Mesenchymal stem cell (in vitro differentiated cells and primary cell): ENCODE results near the gene AHDC1.
A peak's percentile ranks its signal among the peaks of the same experiment; 100 is the strongest.

Source experiments
- DNase-seq: peaks from one replicate; pipeline ENCODE4 v3.0.0-alpha.2; 2013
- H2AFZ ChIP-seq: one replicate; pipeline ENCODE4 v1.6.1; 2013; ENCODE audit warnings: low read depth, mild to moderate bottlenecking, control low read depth, inconsistent platforms, low read length, moderate library complexity
- H2AK5ac ChIP-seq: 2 replicates; pipeline ENCODE4 v1.6.1; 2013; ENCODE audit warnings: low read length, moderate library complexity, mild to moderate bottlenecking, inconsistent platforms; ENCODE audit not compliant: severe bottlenecking
- H2BK120ac ChIP-seq: one replicate; pipeline ENCODE4 v1.6.1; 2013; ENCODE audit warnings: low read depth, mild to moderate bottlenecking, inconsistent platforms, low read length, moderate library complexity
- H2BK12ac ChIP-seq, 2 experiments: one replicate each; pipeline ENCODE4 v1.6.1; 2013; ENCODE audit warnings: inconsistent platforms in 2 of 2, low read length in 2 of 2, mild to moderate bottlenecking in 2 of 2, moderate library complexity in 2 of 2, control low read depth in 1 of 2
- H2BK15ac ChIP-seq: one replicate; pipeline ENCODE4 v1.6.1; 2013; ENCODE audit warnings: mild to moderate bottlenecking, low read depth, inconsistent platforms; ENCODE audit not compliant: poor library complexity, severe bottlenecking
- H2BK5ac ChIP-seq: 2 replicates; pipeline ENCODE4 v1.6.1; 2013; ENCODE audit warnings: low read depth, mild to moderate bottlenecking, low read length, control low read depth, inconsistent platforms; ENCODE audit not compliant: poor library complexity, severe bottlenecking
- H3K14ac ChIP-seq, 2 experiments: one replicate each; pipeline ENCODE4 v1.6.1; 2013; ENCODE audit warnings: inconsistent platforms in 2 of 2, low read length in 2 of 2, control low read depth in 1 of 2, mild to moderate bottlenecking in 1 of 2, moderate library complexity in 1 of 2
- H3K18ac ChIP-seq, 2 experiments: one replicate each; pipeline ENCODE4 v1.6.1; 2013; ENCODE audit warnings: inconsistent platforms in 2 of 2, low read length in 2 of 2, control low read depth in 1 of 2, low read depth in 1 of 2, mild to moderate bottlenecking in 1 of 2
- H3K23ac ChIP-seq, 2 experiments: one replicate each; pipeline ENCODE4 v1.6.1; 2013; ENCODE audit warnings: inconsistent platforms in 2 of 2, low read length in 2 of 2, mild to moderate bottlenecking in 2 of 2, moderate library complexity in 2 of 2, control low read depth in 1 of 2
- H3K27ac ChIP-seq: 2 replicates; pipeline ENCODE4 v1.5.1; 2013; ENCODE audit warnings: mild to moderate bottlenecking, moderate library complexity, low read length, control low read depth, inconsistent platforms; ENCODE audit not compliant: poor library complexity, severe bottlenecking
- H3K27me3 ChIP-seq, 2 experiments: 2 replicates each; pipeline versions ENCODE4 v1.6.1 to v1.7.0; 2013; ENCODE audit warnings: low read length in 2 of 2, mild to moderate bottlenecking in 2 of 2, moderate library complexity in 2 of 2, control low read depth in 1 of 2, inconsistent platforms in 1 of 2; ENCODE audit not compliant: control insufficient read depth in 1 of 2, insufficient read depth in 1 of 2
- H3K36me3 ChIP-seq, 2 experiments: 2 replicates each; pipeline versions ENCODE4 v1.6.1 to v1.7.0; 2013; ENCODE audit warnings: low read length in 2 of 2, control low read depth in 1 of 2, inconsistent platforms in 1 of 2, low read depth in 1 of 2, mild to moderate bottlenecking in 1 of 2; ENCODE audit not compliant: insufficient read depth in 2 of 2, control insufficient read depth in 1 of 2
- H3K4ac ChIP-seq, 2 experiments: one replicate each; pipeline ENCODE4 v1.6.1; 2013; ENCODE audit warnings: inconsistent platforms in 2 of 2, low read length in 2 of 2, mild to moderate bottlenecking in 2 of 2, moderate library complexity in 2 of 2, control low read depth in 1 of 2, low read depth in 1 of 2
- H3K4me1 ChIP-seq: 2 replicates; pipeline ENCODE4 v1.6.1; 2013; ENCODE audit warnings: low read depth, low read length, control low read depth; ENCODE audit not compliant: control insufficient read depth, insufficient read depth
- H3K4me2 ChIP-seq: 2 replicates; pipeline ENCODE4 v1.6.1; 2013; ENCODE audit warnings: low read length, mild to moderate bottlenecking, inconsistent platforms; ENCODE audit not compliant: poor library complexity, severe bottlenecking
- H3K4me3 ChIP-seq, 2 experiments: 2 replicates each; pipeline versions ENCODE4 v1.5.1 to v1.7.0; 2013; ENCODE audit warnings: low read length in 2 of 2, mild to moderate bottlenecking in 2 of 2, control low read depth in 1 of 2, low read depth in 1 of 2; ENCODE audit not compliant: insufficient read depth in 1 of 2
- H3K79me1 ChIP-seq: replicated peaks from 2 replicates; pipeline ENCODE4 v1.6.1; 2013; ENCODE audit warnings: mild to moderate bottlenecking, control low read depth, low read length, inconsistent platforms; ENCODE audit not compliant: poor library complexity, severe bottlenecking
- H3K9ac ChIP-seq: 2 replicates; pipeline ENCODE4 v1.7.0; 2013; ENCODE audit warnings: mild to moderate bottlenecking, low read length, moderate library complexity
- H3K9me3 ChIP-seq: 2 replicates; pipeline ENCODE4 v1.7.0; 2013; ENCODE audit warnings: mild to moderate bottlenecking, low read length; ENCODE audit not compliant: control insufficient read depth
- H4K8ac ChIP-seq: one replicate; pipeline ENCODE4 v1.6.1; 2013; ENCODE audit warnings: inconsistent platforms, mild to moderate bottlenecking, low read length, moderate library complexity
- H4K91ac ChIP-seq: one replicate; pipeline ENCODE4 v1.6.1; 2013; ENCODE audit warnings: mild to moderate bottlenecking, low read length, inconsistent platforms
- WGBS: methylation state at CpG from one replicate; pipeline ENCODE4 v1.1.7; 2013; ENCODE audit warnings: mixed read lengths; 5-methylcytosine and 5-hydroxymethylcytosine counted together

The AHDC1 gene

DNA sequence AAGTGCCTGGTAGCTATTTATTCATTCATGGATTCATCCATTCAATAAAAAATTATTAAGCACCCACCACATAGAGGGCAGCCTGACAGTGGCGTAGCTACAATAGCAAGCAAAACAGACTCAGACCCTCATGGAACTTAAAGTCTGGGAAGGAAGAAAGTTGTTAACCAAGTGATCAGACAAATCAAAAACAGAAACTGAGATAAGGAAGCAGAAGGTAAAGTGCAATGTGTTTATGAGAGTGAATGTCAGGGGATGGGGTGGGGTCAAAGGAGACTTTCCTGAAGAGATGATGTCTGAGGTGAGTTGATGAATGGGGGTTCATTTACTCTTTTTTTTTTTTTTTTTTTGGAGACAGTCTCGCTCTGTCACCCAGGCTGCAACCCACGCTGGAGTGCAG is 111.1 kb downstream of the AHDC1 start:
- no peak overlapping the region for H3K14ac ChIP-seq
- no peaks in the 10 kb centered on the region for H3K79me1 ChIP-seq
- H3K36me3 ChIP-seq: no peaks in the 10 kb centered on the region
- peaks cover 10% of the 10 kb centered on the region for H3K4me1 ChIP-seq
- no peak overlapping the region for H2BK15ac ChIP-seq
- H2BK5ac ChIP-seq: no peak overlapping the region
- peak overlapping the region; percentile 84 for H3K9ac ChIP-seq
- no peak overlapping the region for H2AFZ ChIP-seq
- no peak overlapping the region for H3K4ac ChIP-seq
- no peak overlapping the region for H4K8ac ChIP-seq
- no peak overlapping the region for H3K18ac ChIP-seq
- H3K4me2 ChIP-seq: no peak overlapping the region
- H3K4me3 ChIP-seq: no peak overlapping the region
- DNase-seq: no peak
- H3K27me3 ChIP-seq: no peaks in the 10 kb centered on the region
- WGBS: 91% methylated on average over 2 of the region's 3 CpGs
- no peak overlapping the region for H2BK12ac ChIP-seq
- H3K27ac ChIP-seq: no peak overlapping the region
- no peaks in the 10 kb centered on the region for H3K9me3 ChIP-seq
- no peak overlapping the region for H3K23ac ChIP-seq
- H4K91ac ChIP-seq: no peak overlapping the region
- H2AK5ac ChIP-seq: no peak overlapping the region
- no peak overlapping the region for H2BK120ac ChIP-seq

DNA sequence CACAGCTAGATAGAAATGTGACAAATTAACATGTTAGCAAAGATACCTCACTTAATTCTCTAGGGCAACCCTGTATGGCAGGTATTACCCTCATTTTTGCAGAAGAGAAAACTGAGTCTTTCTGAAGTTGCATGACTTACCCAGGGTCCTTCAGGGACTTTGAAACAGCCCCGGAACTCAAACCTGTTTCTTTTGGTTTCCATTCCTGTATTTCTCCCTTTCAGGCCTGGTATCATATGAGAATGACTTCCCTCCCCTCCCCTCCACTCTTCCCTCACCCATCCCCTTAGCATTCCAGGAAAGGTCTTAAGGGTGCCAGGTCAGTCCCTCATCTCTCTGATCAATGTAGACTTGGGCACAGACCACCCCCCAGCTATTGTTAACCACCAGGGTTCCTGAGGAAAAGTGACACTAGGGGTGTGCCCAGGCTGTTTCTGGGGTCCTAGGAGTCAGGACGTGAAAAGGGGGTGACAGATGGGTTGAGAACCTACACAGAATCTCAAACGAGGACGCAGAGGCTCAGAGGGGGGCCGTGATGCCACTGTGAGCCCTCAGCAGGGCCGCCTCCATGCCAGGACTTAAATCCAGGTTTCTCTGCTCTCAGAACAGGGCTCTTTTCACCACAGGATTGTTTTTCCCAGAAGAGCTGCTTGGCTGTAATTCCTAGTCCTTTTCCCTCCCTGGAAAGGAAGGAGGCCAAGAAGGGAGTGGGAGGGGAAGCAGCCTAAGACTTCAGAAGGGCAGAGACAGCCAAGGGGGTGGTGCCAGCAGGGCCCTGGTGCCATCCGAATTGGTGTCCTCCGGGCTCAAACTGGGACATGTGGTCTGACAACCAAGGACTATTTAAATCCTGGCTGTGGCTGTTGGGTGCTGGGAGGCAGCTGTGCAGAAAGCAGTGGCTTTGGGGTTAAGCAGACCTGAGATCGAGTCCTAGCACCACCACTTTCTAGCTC is 111.9 kb downstream of the AHDC1 start:
- Histone ChIP-seq H4K8ac (peak overlapping the region; percentile 88), H2BK5ac (no peak overlapping the region)

DNA sequence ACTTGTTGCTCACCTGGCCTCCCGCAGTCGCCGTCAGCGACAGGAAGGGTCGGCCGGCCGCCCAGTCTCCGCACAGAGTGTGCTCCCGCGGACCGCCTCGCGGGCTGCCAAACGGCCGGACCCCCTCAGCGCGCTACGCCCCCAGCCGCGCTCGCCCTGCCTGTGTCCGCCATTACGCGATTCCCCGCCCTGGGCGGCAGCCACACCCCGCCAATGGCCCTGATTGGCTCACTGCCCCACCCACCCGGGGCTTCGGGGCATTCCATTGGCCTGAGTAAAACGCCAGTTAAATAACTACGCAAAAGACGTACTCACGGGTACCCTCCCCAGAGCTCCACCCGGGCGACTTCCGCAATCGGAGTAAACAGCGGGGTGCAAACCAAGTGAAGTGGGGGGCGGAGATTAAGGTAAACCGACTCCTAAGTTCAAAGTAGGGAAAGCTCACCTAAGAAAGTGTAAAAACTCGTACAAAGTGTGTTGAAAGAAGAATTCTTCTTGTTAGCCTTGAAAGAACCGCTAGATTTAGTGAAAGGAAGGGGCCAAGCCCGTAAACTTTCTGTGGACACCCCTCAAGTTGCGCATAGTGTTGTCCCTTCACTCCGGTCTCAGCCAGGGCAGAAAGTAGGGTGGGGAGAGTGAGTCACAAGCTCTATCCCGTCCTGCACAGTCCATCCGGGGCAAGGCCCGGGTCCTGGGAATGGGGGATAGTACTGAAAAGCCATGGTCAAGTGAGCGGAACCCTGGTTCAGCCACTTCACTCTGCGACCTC is 113.8 kb downstream of the AHDC1 start, which contains the start of gene WASF2:
Gene WASF2 (minus strand): TSS at position 195 of the 769 bp plus-strand sequence. CDS start 61,277 bp downstream, outside the sequence.
- peak within 1 kb of the TSS; percentile 77 for H2AFZ ChIP-seq
- H3K23ac ChIP-seq: peak within 1 kb of the TSS in 1 of 2 experiments; percentile 99
- H3K36me3 ChIP-seq: no peaks in the 10 kb centered on the region
- WGBS: under 1% methylated on average over 46 of the region's 50 CpGs
- peak within 1 kb of the TSS; percentile 94 for H4K91ac ChIP-seq
- peak within 1 kb of the TSS in 1 of 2 experiments; percentile 54 for H2BK12ac ChIP-seq
- peak within 1 kb of the TSS; percentile 82 for H3K27ac ChIP-seq
- DNase-seq: peak; percentile 97
- peak within 1 kb of the TSS; percentile 92 for H2BK5ac ChIP-seq
- H3K4me2 ChIP-seq: peak within 1 kb of the TSS; percentile 90
- no peaks in the 10 kb centered on the region for H3K9me3 ChIP-seq
- peaks cover 5% of the 10 kb centered on the region for H3K4me1 ChIP-seq
- H2AK5ac ChIP-seq: peak within 1 kb of the TSS; percentile 96
- peak within 1 kb of the TSS; percentile 98 for H3K9ac ChIP-seq
- H3K18ac ChIP-seq: peak within 1 kb of the TSS; percentile 85 to 95
- peak within 1 kb of the TSS; percentile 98 for H4K8ac ChIP-seq
- peak within 1 kb of the TSS; percentile 86 for H2BK15ac ChIP-seq
- peak within 1 kb of the TSS; percentile 95 to 97 for H3K4me3 ChIP-seq
- H3K4ac ChIP-seq: peak within 1 kb of the TSS; percentile 95 to 100
- peak within 1 kb of the TSS; percentile 60 to 99 for H3K14ac ChIP-seq
- peak within 1 kb of the TSS; percentile 75 for H2BK120ac ChIP-seq
- H3K79me1 ChIP-seq: no peaks in the 10 kb centered on the region
- no peaks in the 10 kb centered on the region for H3K27me3 ChIP-seq

More for the DNA sequence above, 111.9 kb downstream of the AHDC1 start:
- peaks cover 10% of the 10 kb centered on the region for H3K4me1 ChIP-seq
- H3K4ac ChIP-seq: peak overlapping the region; percentile 7 to 85
- H3K9ac ChIP-seq: peak overlapping the region; percentile 84
- peak overlapping the region; percentile 36 for H2AFZ ChIP-seq
- 85% methylated on average over 9 of the region's 9 CpGs for WGBS
- H3K4me3 ChIP-seq: no peak overlapping the region
- no peak overlapping the region for H3K4me2 ChIP-seq
- peak overlapping the region in 1 of 2 experiments; percentile 50 for H3K23ac ChIP-seq
- H4K91ac ChIP-seq: no peak overlapping the region
- peak overlapping the region; percentile 4 for H2BK15ac ChIP-seq
- peak overlapping the region; percentile 38 to 96 for H2BK12ac ChIP-seq
- H3K18ac ChIP-seq: peak overlapping the region in 1 of 2 experiments; percentile 80
- no peaks in the 10 kb centered on the region for H3K36me3 ChIP-seq
- no peaks in the 10 kb centered on the region for H3K27me3 ChIP-seq
- no peaks in the 10 kb centered on the region for H3K9me3 ChIP-seq
- no peak overlapping the region for H3K27ac ChIP-seq
- no peak for DNase-seq
- no peak overlapping the region for H2BK120ac ChIP-seq
- peak overlapping the region; percentile 33 for H2AK5ac ChIP-seq
- H3K79me1 ChIP-seq: no peaks in the 10 kb centered on the region
- no peak overlapping the region for H3K14ac ChIP-seq
